Liver (tissue), 3 donors: ENCODE data around the gene ST6GALNAC5.

Experiments
- CTCF ChIP-seq: fragments of 150-350 bp; IDR thresholded peaks from 2 replicates; pipeline ENCODE4 v1.5.1; 2017; ENCODE audit warnings: improper control_type of control experiment, low read depth, low read length; ENCODE audit not compliant: missing input control
- EGR1 ChIP-seq, 2 donors: IDR thresholded peaks; 2 replicates each; pipeline ENCODE4 v1.6.1; 2016 to 2018; ENCODE audit warnings: antibody characterized with exemption in 2 of 2, low read depth in 2 of 2
- HNF4A ChIP-seq, 2 donors: conservative IDR thresholded peaks; 2 replicates each; pipeline ENCODE4 v1.6.1; 2016; ENCODE audit warnings: antibody characterized with exemption in 2 of 2, mild to moderate bottlenecking in 2 of 2
- RXRA ChIP-seq, 2 donors: IDR thresholded peaks; 2 replicates each; pipeline ENCODE4 v1.6.1; 2017 to 2018; ENCODE audit warnings: antibody characterized with exemption in 2 of 2, mild to moderate bottlenecking in 1 of 2
- SP1 ChIP-seq: IDR thresholded peaks from 2 replicates; pipeline ENCODE4 v1.6.1; 2018; ENCODE audit warnings: antibody characterized with exemption, mild to moderate bottlenecking
- donor health status: healthy.
- donor health status: healthy.

DNA sequence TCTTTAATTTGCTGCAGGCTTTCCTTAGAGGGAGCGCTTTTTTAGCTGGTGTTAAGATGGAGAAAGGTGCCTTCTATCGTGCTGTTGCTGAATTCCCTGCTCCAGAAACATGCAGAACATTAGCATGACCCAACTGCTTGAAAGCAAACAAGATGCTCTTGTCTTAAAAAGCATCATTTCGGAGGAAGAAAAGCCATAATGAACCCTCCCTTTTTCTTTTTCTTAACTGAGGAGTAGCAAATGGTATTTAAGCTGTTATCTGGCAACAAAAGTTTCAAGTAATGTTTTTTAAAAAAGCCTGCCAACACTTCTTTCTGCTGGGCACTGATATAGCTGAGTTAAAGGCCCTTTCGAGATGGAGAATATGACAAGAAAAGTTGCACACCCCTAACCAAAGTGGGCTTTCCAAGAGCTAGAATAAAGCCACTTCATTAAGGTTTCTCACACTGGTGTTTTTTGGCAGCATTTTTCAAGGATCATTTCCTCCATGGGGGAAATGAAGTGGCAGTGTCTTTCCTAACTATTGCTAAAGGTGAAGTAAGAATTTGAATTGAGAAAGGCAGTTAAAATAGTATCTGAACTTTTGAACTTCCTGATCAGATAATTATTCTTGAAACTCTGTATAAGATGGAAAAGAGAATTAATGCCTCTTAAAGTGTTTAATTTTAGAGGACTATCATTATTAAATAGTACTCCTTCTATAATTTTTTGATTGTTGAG is 38.8 kb downstream of the ST6GALNAC5 start:
- TF ChIP-seq CTCF (no peak), EGR1 (IDR thresholded peaks at IDR 0.05; ENCODE audit: low read depth in 2 of 2) (no peak), SP1 (no peak), HNF4A (conservative IDR thresholded peaks at IDR 0.05) (no peak), RXRA (IDR thresholded peaks at IDR 0.05) (no peak)
